Fibroblast of lung (primary cell): ENCODE results near the gene UMAD1.

Experiments used
- EZH2 ChIP-seq: IDR thresholded peaks from 2 replicates; pipeline ENCODE4 v1.5.1; 2012; ENCODE audit warnings: low read length, control low read depth, mild to moderate bottlenecking; ENCODE audit errors: missing control alignments
- TF ChIP-seq, protein P1 (sequence below), 2 donors: IDR thresholded peaks in 1 of 2; conservative IDR thresholded peaks in 1 of 2; 1 replicate in 1 of 2; 2 replicates in 1 of 2; pipeline ENCODE4 v1.5.1; 2011 to 2012; ENCODE audit warnings: low read length in 2 of 2, control low read depth in 1 of 2, inconsistent platforms in 1 of 2, low read depth in 1 of 2, mild to moderate bottlenecking in 1 of 2

DNA sequence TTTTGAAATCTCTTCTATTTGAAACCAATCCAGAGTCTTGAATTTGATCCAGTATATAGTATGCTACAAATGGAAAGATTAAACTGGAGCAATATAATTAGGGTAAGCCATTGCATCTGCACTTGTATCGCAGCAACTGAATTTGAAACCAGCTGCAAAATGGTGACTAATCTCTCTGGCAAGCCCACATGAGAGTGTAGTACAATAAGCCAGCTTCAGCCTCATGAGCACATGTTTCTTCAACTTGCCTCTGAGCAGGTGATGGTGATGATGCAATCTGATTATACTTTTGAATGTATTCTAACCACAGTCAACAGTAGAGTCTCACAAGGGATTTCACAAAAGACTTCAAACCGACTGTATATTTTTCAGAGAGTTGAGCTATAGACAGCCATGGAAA is 78.7 kb downstream of the UMAD1 start:
- TF ChIP-seq, protein P1, sequence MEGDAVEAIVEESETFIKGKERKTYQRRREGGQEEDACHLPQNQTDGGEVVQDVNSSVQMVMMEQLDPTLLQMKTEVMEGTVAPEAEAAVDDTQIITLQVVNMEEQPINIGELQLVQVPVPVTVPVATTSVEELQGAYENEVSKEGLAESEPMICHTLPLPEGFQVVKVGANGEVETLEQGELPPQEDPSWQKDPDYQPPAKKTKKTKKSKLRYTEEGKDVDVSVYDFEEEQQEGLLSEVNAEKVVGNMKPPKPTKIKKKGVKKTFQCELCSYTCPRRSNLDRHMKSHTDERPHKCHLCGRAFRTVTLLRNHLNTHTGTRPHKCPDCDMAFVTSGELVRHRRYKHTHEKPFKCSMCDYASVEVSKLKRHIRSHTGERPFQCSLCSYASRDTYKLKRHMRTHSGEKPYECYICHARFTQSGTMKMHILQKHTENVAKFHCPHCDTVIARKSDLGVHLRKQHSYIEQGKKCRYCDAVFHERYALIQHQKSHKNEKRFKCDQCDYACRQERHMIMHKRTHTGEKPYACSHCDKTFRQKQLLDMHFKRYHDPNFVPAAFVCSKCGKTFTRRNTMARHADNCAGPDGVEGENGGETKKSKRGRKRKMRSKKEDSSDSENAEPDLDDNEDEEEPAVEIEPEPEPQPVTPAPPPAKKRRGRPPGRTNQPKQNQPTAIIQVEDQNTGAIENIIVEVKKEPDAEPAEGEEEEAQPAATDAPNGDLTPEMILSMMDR (conservative IDR thresholded peaks at IDR 0.05 in 1 of 2, IDR thresholded peaks at IDR 0.05 in 1 of 2; ENCODE audit: low read depth in 1 of 2, low read length in 2 of 2) = no peak
- no peak for TF ChIP-seq EZH2
